ENCODE results near the gene ANO4.

DNA sequence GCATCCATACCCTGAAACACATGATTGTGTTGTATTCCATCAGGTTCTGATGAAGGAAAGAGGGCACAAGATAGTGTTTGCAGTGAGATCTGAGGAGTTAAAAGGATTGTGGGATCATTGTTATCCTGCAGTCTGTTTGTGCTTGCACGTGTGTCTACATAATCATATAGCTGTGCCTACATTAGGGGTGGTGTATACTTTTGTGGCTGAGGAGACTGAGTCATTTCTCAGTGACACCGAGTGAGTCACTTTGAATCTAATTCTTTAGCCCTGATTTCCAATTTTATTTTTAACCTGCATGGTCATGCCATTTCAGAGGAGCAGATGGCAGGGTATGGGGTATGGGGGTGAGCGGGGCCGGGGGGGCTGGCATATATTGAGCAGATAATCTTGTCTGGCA lies 133.2 kb downstream of the ANO4 start:
- TF ChIP-seq, protein P1, sequence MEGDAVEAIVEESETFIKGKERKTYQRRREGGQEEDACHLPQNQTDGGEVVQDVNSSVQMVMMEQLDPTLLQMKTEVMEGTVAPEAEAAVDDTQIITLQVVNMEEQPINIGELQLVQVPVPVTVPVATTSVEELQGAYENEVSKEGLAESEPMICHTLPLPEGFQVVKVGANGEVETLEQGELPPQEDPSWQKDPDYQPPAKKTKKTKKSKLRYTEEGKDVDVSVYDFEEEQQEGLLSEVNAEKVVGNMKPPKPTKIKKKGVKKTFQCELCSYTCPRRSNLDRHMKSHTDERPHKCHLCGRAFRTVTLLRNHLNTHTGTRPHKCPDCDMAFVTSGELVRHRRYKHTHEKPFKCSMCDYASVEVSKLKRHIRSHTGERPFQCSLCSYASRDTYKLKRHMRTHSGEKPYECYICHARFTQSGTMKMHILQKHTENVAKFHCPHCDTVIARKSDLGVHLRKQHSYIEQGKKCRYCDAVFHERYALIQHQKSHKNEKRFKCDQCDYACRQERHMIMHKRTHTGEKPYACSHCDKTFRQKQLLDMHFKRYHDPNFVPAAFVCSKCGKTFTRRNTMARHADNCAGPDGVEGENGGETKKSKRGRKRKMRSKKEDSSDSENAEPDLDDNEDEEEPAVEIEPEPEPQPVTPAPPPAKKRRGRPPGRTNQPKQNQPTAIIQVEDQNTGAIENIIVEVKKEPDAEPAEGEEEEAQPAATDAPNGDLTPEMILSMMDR (conservative IDR thresholded peaks at IDR 0.05; ENCODE audit: low read length), result no peak
- no peak for TF ChIP-seq EZH2phosphoT487 (IDR thresholded peaks at IDR 0.05; ENCODE audit: borderline replicate concordance)
